K562 (cell line): ENCODE measurements around the gene UVRAG.

Experiments
- DMBX1 ChIP-seq: fragments of 250-450 bp; sonication (Bioruptor Pico); IDR thresholded peaks from 2 replicates; pipeline ENCODE4 v1.8.0; 2022; ENCODE audit warnings: inconsistent platforms, mild to moderate bottlenecking, moderate library complexity, borderline replicate concordance
- EGR1 ChIP-seq: fragments of 450-650 bp; conservative IDR thresholded peaks from 2 replicates; pipeline ENCODE4 v1.6.1; 2017; ENCODE audit warnings: mild to moderate bottlenecking
- EZH2 ChIP-seq: IDR thresholded peaks from 2 replicates; pipeline ENCODE4 v1.6.1; 2012; ENCODE audit warnings: low read depth, mild to moderate bottlenecking, inconsistent platforms, low read length, borderline replicate concordance
- HMGN3 ChIP-seq: IDR thresholded peaks from 2 replicates; pipeline ENCODE4 v1.6.1; 2011; ENCODE audit warnings: borderline replicate concordance, low read depth, mild to moderate bottlenecking, mixed read lengths, low read length; ENCODE audit not compliant: insufficient read length; ENCODE audit errors: extremely low read depth
- MYC ChIP-seq, 2 experiments: fragments of 250-450 bp in 1 of 2; sonication (Bioruptor Pico) in 1 of 2; IDR thresholded peaks; 2 replicates each; pipeline versions ENCODE4 v1.5.1 to v1.6.1; 2012 to 2021; ENCODE audit warnings: low read depth in 2 of 2, borderline replicate concordance in 1 of 2, improper control_type of control experiment in 1 of 2, low read length in 1 of 2, mild to moderate bottlenecking in 1 of 2, moderate library complexity in 1 of 2
- SIN3A ChIP-seq, 2 experiments: fragments of 150-350 bp in 1 of 2; IDR thresholded peaks; 2 replicates each; pipeline ENCODE4 v1.6.1; 2011 to 2016; ENCODE audit warnings: borderline replicate concordance in 2 of 2, low read depth in 2 of 2, low read length in 2 of 2, mild to moderate bottlenecking in 2 of 2, moderate library complexity in 2 of 2; ENCODE audit not compliant: control insufficient read depth in 1 of 2
- TBL1XR1 ChIP-seq, 2 experiments: IDR thresholded peaks; 2 replicates each; pipeline ENCODE4 v1.6.1; 2012; ENCODE audit warnings: improper control_type of control experiment in 2 of 2, low read length in 2 of 2, mild to moderate bottlenecking in 1 of 2
- TEAD1 ChIP-seq, 2 experiments: fragments of 450-650 bp in 1 of 2; sonication (generic) in 1 of 2; formaldehyde crosslinking; IDR thresholded peaks; 2 replicates each; pipeline versions ENCODE4 v1.4.0 to v1.8.0; 2020 to 2022; ENCODE audit warnings: mild to moderate bottlenecking in 2 of 2, missing genetic modification reagents in 1 of 2
- ZBED1 ChIP-seq: IDR thresholded peaks from 2 replicates; pipeline ENCODE4 v1.6.1; 2014
- TF ChIP-seq, protein P1 (sequence below): sonication (generic); formaldehyde crosslinking; IDR thresholded peaks from 2 replicates; pipeline ENCODE4 v1.9.0; 2022; ENCODE audit warnings: mild to moderate bottlenecking, missing genetic modification reagents
- TF ChIP-seq, protein P2 (sequence below): fragments of 450-650 bp; IDR thresholded peaks from 2 replicates; pipeline ENCODE4 v1.6.1; 2017; ENCODE audit warnings: antibody characterized with exemption, mild to moderate bottlenecking

DNA sequence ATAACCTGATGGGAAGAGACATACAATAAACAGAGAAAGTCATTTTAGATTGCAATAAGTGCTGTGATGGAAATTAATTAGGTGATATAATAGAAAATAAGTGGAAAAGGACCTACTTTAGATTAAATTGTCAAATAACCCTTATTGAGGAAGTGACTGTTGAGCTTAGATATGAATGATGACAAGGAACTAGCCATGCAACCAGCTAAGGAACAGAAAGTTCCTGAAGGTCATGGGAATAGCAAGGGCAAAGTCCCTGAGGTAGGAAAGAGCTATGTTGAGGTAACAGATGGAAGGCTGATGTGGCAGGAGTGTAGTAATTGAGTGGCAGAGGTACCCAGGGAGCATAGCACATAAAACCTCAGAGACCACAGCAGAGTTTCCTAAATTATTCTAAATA lies 256.1 kb downstream of the UVRAG start:
- TF ChIP-seq TBL1XR1 (IDR thresholded peaks at IDR 0.05; ENCODE audit: low read length in 2 of 2) (no peak), EZH2 (no peak), TEAD1 (CRISPR knock-in tag; IDR thresholded peaks at IDR 0.05) (no peak), ZBED1 (no peak), MYC (IDR thresholded peaks at IDR 0.05; ENCODE audit: low read depth, low read length) (no peak), MYC (CRISPR knock-in tag; IDR thresholded peaks at IDR 0.05; ENCODE audit: borderline replicate concordance, low read depth) (no peak), HMGN3 (no peak), SIN3A (IDR thresholded peaks at IDR 0.05; ENCODE audit: borderline replicate concordance in 2 of 2, control insufficient read depth in 1 of 2, low read depth in 2 of 2, low read length in 2 of 2) (no peak), EGR1 (no peak), DMBX1 (CRISPR knock-in tag) (no peak)
- TF ChIP-seq, protein P1, sequence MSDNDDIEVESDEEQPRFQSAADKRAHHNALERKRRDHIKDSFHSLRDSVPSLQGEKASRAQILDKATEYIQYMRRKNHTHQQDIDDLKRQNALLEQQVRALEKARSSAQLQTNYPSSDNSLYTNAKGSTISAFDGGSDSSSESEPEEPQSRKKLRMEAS, result no peak
- TF ChIP-seq, protein P2, sequence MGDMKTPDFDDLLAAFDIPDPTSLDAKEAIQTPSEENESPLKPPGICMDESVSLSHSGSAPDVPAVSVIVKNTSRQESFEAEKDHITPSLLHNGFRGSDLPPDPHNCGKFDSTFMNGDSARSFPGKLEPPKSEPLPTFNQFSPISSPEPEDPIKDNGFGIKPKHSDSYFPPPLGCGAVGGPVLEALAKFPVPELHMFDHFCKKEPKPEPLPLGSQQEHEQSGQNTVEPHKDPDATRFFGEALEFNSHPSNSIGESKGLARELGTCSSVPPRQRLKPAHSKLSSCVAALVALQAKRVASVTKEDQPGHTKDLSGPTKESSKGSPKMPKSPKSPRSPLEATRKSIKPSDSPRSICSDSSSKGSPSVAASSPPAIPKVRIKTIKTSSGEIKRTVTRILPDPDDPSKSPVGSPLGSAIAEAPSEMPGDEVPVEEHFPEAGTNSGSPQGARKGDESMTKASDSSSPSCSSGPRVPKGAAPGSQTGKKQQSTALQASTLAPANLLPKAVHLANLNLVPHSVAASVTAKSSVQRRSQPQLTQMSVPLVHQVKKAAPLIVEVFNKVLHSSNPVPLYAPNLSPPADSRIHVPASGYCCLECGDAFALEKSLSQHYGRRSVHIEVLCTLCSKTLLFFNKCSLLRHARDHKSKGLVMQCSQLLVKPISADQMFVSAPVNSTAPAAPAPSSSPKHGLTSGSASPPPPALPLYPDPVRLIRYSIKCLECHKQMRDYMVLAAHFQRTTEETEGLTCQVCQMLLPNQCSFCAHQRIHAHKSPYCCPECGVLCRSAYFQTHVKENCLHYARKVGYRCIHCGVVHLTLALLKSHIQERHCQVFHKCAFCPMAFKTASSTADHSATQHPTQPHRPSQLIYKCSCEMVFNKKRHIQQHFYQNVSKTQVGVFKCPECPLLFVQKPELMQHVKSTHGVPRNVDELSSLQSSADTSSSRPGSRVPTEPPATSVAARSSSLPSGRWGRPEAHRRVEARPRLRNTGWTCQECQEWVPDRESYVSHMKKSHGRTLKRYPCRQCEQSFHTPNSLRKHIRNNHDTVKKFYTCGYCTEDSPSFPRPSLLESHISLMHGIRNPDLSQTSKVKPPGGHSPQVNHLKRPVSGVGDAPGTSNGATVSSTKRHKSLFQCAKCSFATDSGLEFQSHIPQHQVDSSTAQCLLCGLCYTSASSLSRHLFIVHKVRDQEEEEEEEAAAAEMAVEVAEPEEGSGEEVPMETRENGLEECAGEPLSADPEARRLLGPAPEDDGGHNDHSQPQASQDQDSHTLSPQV, result no peak
